Panc1 (cell line): Measurements from ENCODE around the gene FRG2B. TPM values are rescaled to one million over a fixed set of nuclear protein-coding genes. Genes with fewer than 3 reads are reported as not detected.
"Not testable (repeated sequence)": the region's sequence is repeated elsewhere in the genome, so short reads cannot be mapped to it uniquely, and the experiment has no call there.

ENCODE experiments used
- ATAC-seq: fragments of 200-7000 bp; cut with Tn5 transposase; 2 replicates; pipeline ENCODE4 v1.9.1; 2020; ENCODE audit warnings: mild to moderate bottlenecking, moderate library complexity
- BruUV-seq: library from RNA; stranded (reverse); fragments of 400-500 nt; replicated peaks from 2 replicates; lab custom pipeline; 2021; lab: Mats Ljungman, UMichigan
- CTCF ChIA-PET: fragments of 300-600 bp; sonication (Branson Sonifier 250); formaldehyde crosslinking; loops from one replicate; lab custom pipeline; 2022; ENCODE audit warnings: antibody characterized with exemption; lab: Charles Lee
- POLR2A ChIA-PET: fragments of 300-600 bp; sonication (Branson Sonifier 250); formaldehyde crosslinking; loops from one replicate; lab custom pipeline; 2022; ENCODE audit warnings: antibody characterized with exemption; lab: Charles Lee
- DNase-seq: peaks from one replicate; pipeline ENCODE4 v3.0.0-alpha.2; 2010; ENCODE audit warnings: low read depth, low spot score
- H3K27ac ChIP-seq: 2 replicates; pipeline ENCODE4 v1.5.1; 2011; ENCODE audit warnings: mild to moderate bottlenecking, low read length, inconsistent platforms
- H3K27me3 ChIP-seq: fragments of 200-500 bp; sonication (Bioruptor generic); 2 replicates; pipeline ENCODE4 v1.6.0; 2014; ENCODE audit warnings: low read length, inconsistent platforms; ENCODE audit not compliant: control insufficient read depth, insufficient read depth
- H3K36me3 ChIP-seq: fragments of 200-500 bp; sonication (Bioruptor generic); 2 replicates; pipeline ENCODE4 v1.5.1; 2014; ENCODE audit warnings: inconsistent platforms, mild to moderate bottlenecking, low read length, moderate library complexity; ENCODE audit not compliant: control insufficient read depth, insufficient read depth
- H3K4me1 ChIP-seq: 2 replicates; pipeline ENCODE4 v1.5.1; 2011; ENCODE audit warnings: inconsistent platforms, mild to moderate bottlenecking, low read length, moderate library complexity; ENCODE audit not compliant: control insufficient read depth, insufficient read depth
- H3K4me3 ChIP-seq, 2 experiments: 2 replicates each; pipeline ENCODE4 v1.5.1; 2011 to 2012; ENCODE audit warnings: low read depth in 2 of 2, low read length in 2 of 2, mild to moderate bottlenecking in 2 of 2, inconsistent platforms in 1 of 2, moderate library complexity in 1 of 2
- H3K9me3 ChIP-seq: fragments of 200-500 bp; sonication (Bioruptor generic); 2 replicates; pipeline ENCODE4 v1.5.1; 2014; ENCODE audit warnings: low read depth, mild to moderate bottlenecking, inconsistent platforms, low read length, moderate library complexity; ENCODE audit not compliant: control insufficient read depth, insufficient read depth
- SIN3A ChIP-seq: IDR thresholded peaks from 2 replicates; pipeline ENCODE4 v1.6.1; 2012; ENCODE audit warnings: low read depth, mild to moderate bottlenecking, low read length, moderate library complexity, borderline replicate concordance; ENCODE audit not compliant: insufficient read depth
- TCF7L2 ChIP-seq: IDR thresholded peaks from 2 replicates; pipeline ENCODE4 v1.6.1; 2011; ENCODE audit warnings: mild to moderate bottlenecking, low read depth, low read length, inconsistent platforms
- in situ Hi-C: cut with HindIII; loops from 2 replicates; pipeline ENCODE4 v1.10.0; 2016; ENCODE audit warnings: low sequenced_read_pairs, low pct_unique_long_range_greater_than_20kb
- intact Hi-C: fragments of 100-400 bp; cut with micrococcal nuclease; formaldehyde crosslinking; loops from one replicate; pipeline ENCODE4 v1.10.0; 2022; ENCODE audit not compliant: unreplicated experiment
- total RNA-seq: library from RNA; stranded (reverse); gene quantifications from one replicate; pipeline ENCODE4 v1.2.1, GENCODE V29; 2021; ENCODE audit not compliant: unreplicated experiment
- TF ChIP-seq, protein P1 (sequence below): fragments of 450-650 bp; IDR thresholded peaks from 2 replicates; pipeline ENCODE4 v1.5.1; 2017; ENCODE audit warnings: mild to moderate bottlenecking
- TF ChIP-seq, protein P2 (sequence below), 2 experiments: IDR thresholded peaks; 2 replicates each; pipeline ENCODE4 v1.6.1; 2011 to 2012; ENCODE audit warnings: low read depth in 2 of 2, control low read depth in 1 of 2, low read length in 1 of 2, mild to moderate bottlenecking in 1 of 2, moderate library complexity in 1 of 2; ENCODE audit not compliant: insufficient read depth in 1 of 2

Gene FRG2B
- total RNA-seq, 1 experiment from 2014 or later = not detected

DNA sequence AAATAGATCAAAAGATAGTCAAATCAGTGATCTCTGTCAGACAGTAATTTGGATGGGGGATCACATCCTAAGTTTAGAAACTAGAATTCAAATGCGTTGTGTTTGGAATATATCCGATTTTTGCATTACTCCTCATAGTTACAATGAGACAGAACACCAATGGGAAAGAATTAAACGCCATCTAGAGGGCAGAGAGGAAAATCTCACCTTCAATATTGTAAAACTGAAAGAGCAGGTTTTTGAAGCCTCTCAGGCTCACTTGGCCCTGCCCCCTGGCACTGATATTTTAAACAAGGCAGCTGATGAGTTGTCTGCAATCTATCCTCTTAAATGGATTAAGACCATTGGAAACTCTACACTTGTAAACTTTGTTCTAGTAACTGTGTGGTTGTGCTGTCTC lies 17.7 kb downstream of the FRG2B start:
- in situ Hi-C loops = no loop called here
- no peak; the same call in 1 of the 2 replicates for ATAC-seq

DNA sequence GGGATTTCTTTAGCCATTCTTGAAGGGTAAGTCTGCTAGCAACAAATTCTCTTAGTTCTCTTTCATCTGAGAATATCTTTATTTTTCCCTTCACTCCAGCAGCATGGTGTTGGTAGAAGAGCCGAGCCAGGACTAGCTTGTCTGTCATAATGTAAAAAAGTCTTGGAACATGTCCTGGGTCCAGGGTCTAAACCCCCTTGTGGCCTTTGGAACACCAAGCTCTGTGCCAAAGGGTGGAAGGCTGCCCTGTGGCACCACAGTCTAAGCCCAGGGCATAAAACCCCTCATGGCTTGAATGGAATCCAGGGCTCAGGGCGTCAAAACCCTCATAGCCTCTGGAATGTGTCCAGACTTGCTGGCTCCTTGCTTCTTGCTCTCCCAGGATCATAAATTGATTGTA lies 23.2 kb downstream of the FRG2B start:
- CTCF ChIA-PET, in situ Hi-C loops, BruUV-seq, H3K4me3 ChIP-seq, POLR2A ChIA-PET, H3K36me3 ChIP-seq, H3K4me1 ChIP-seq, DNase-seq, ATAC-seq, intact Hi-C loops, H3K27ac ChIP-seq: not testable (repeated sequence)
- H3K27me3 ChIP-seq = peaks cover 34% of the 10 kb centered on the region
- H3K9me3 ChIP-seq = peaks cover 14% of the 10 kb centered on the region

More for the DNA sequence above, 17.7 kb downstream of the FRG2B start:
- peaks cover 14% of the 10 kb centered on the region for H3K9me3 ChIP-seq
- H3K27ac ChIP-seq = no peak overlapping the region
- CTCF ChIA-PET = no interaction called here
- H3K4me1 ChIP-seq = no peaks in the 10 kb centered on the region
- no peak overlapping the region for H3K4me3 ChIP-seq
- no peak for DNase-seq
- POLR2A ChIA-PET = no interaction called here
- no peak for TF ChIP-seq TCF7L2
- intact Hi-C loops = no loop called here
- no TSS peak for BruUV-seq
- no peaks in the 10 kb centered on the region for H3K36me3 ChIP-seq
- H3K27me3 ChIP-seq = peaks cover 18% of the 10 kb centered on the region

DNA sequence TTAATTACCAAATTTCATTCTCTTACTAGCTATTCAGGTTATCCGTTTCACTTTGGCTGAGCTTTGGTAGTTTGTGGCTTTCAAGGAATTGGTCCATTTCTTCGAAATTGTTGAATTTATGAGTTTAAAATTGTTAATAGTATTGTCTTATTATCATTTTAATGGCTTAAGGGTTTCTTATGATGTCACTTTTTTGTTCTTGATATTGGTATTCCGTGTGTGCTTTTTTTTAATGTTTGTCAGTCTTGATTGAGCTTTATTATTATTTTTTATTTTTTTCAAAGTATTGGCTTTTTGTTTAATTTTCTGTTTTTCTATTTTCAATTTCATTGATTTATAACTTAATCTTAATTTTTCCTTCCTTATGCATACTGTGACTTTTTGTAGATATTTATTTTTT lies 25.9 kb downstream of the FRG2B start:
- ATAC-seq = no peak
- ChIA-PET POLR2A (interaction anchor here (0.8 kb wide), 1 partner anchor 16 kb away, joined by 3 read pairs; no protein-coding TSS in a partner anchor), CTCF (no interaction called here)
- TF ChIP-seq SIN3A = no peak
- no peak for TF ChIP-seq TCF7L2
- TF ChIP-seq, protein P1, sequence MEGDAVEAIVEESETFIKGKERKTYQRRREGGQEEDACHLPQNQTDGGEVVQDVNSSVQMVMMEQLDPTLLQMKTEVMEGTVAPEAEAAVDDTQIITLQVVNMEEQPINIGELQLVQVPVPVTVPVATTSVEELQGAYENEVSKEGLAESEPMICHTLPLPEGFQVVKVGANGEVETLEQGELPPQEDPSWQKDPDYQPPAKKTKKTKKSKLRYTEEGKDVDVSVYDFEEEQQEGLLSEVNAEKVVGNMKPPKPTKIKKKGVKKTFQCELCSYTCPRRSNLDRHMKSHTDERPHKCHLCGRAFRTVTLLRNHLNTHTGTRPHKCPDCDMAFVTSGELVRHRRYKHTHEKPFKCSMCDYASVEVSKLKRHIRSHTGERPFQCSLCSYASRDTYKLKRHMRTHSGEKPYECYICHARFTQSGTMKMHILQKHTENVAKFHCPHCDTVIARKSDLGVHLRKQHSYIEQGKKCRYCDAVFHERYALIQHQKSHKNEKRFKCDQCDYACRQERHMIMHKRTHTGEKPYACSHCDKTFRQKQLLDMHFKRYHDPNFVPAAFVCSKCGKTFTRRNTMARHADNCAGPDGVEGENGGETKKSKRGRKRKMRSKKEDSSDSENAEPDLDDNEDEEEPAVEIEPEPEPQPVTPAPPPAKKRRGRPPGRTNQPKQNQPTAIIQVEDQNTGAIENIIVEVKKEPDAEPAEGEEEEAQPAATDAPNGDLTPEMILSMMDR = no peak
- TF ChIP-seq, protein P2, sequence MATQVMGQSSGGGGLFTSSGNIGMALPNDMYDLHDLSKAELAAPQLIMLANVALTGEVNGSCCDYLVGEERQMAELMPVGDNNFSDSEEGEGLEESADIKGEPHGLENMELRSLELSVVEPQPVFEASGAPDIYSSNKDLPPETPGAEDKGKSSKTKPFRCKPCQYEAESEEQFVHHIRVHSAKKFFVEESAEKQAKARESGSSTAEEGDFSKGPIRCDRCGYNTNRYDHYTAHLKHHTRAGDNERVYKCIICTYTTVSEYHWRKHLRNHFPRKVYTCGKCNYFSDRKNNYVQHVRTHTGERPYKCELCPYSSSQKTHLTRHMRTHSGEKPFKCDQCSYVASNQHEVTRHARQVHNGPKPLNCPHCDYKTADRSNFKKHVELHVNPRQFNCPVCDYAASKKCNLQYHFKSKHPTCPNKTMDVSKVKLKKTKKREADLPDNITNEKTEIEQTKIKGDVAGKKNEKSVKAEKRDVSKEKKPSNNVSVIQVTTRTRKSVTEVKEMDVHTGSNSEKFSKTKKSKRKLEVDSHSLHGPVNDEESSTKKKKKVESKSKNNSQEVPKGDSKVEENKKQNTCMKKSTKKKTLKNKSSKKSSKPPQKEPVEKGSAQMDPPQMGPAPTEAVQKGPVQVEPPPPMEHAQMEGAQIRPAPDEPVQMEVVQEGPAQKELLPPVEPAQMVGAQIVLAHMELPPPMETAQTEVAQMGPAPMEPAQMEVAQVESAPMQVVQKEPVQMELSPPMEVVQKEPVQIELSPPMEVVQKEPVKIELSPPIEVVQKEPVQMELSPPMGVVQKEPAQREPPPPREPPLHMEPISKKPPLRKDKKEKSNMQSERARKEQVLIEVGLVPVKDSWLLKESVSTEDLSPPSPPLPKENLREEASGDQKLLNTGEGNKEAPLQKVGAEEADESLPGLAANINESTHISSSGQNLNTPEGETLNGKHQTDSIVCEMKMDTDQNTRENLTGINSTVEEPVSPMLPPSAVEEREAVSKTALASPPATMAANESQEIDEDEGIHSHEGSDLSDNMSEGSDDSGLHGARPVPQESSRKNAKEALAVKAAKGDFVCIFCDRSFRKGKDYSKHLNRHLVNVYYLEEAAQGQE (IDR thresholded peaks at IDR 0.05; ENCODE audit: insufficient read depth in 1 of 2, low read depth in 2 of 2, low read length in 1 of 2) = no peak
- Histone ChIP-seq H3K4me3 (no peak overlapping the region), H3K27ac (no peak overlapping the region), H3K36me3 (no peaks in the 10 kb centered on the region), H3K27me3 (peaks cover 42% of the 10 kb centered on the region), H3K9me3 (no peaks in the 10 kb centered on the region), H3K4me1 (no peaks in the 10 kb centered on the region)
- in situ Hi-C loops = no loop called here
- no peak for DNase-seq
- intact Hi-C loops = no loop called here
- no TSS peak for BruUV-seq

DNA sequence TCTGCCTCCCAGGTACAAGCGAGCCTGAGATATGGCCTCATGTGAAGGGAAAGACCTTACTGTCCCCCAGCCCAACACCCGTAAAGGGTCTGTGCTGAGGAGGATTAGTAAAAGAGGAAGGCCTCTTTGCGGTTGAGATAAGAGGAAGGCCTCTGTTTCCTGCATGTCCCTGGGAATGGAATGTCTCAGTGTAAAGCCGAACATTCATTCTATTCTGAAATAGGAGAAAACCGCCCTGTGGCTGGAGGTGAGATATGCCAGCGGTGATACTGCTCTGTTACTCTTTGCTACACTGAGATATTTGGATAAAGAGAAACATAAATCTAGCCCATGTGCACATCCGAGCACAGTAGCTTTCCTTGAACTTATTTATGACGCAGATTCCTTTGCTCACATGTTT lies 26.7 kb downstream of the FRG2B start:
- in situ Hi-C loops = not testable (repeated sequence)
- POLR2A ChIA-PET = interaction anchor here (0.8 kb wide), 1 partner anchor 17 kb away, joined by 3 read pairs; no protein-coding TSS in a partner anchor

More for the DNA sequence above, 26.7 kb downstream of the FRG2B start:
- H3K9me3 ChIP-seq, H3K27ac ChIP-seq, CTCF ChIA-PET, H3K4me3 ChIP-seq, H3K4me1 ChIP-seq, H3K36me3 ChIP-seq, DNase-seq, ATAC-seq, intact Hi-C loops, BruUV-seq: not testable (repeated sequence)
- peaks cover 44% of the 10 kb centered on the region for H3K27me3 ChIP-seq
